ENCODE results near the gene NPC2. TPM values are rescaled to one million over a fixed set of nuclear protein-coding genes. Genes with fewer than 3 reads are reported as not detected.

Gene NPC2
- total RNA-seq, 1 donor, result 266 TPM

DNA sequence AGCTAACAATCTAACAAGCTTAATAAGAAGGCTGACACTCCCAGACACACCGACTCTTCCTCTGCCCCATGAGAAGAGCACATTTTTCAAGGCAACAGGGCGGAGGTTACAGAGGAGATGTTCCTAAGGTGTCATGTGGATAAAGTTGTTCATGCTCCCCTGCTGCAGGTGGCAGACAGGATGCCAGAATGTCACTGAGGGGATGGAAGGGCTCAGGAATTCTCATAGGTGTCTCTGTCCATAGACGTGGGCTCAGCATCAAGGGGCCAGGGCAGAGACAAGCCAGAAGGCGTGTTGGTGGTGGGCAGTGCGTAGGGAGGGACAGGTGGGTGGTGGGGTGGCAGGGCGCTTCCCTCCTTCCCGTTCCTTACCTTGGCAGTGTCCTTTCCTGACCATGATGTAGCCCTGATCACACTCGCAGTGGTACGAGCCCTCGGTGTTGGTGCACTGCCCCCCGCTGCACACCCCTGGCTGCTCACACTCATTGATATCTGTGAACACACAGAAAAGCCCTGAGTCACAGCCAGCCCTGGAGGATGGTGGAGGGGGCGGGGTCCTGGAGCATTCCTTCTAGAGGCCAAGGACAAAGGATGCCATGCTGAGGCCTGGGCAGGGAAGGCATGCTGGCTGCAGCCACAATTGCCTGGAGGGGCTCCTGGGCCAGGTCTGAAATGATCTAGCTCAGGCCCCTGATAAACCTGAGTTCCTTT is 23.5 kb upstream of the NPC2 start:
- peak; percentile 75 for DNase-seq (ENCODE audit: insufficient read length, low spot score, missing footprints)
- H3K27ac ChIP-seq (ENCODE audit: low read depth, low read length), result peak overlapping the region; percentile 32
- H2AFZ ChIP-seq (ENCODE audit: low read length), result no peak overlapping the region
- no peaks in the 10 kb centered on the region for H3K9me3 ChIP-seq (ENCODE audit: low read depth, low read length)
- H3K36me3 ChIP-seq (ENCODE audit: insufficient read depth, low read length), result peaks cover 81% of the 10 kb centered on the region
- no peaks in the 10 kb centered on the region for H3K79me2 ChIP-seq (ENCODE audit: insufficient read depth, low read length)
- TF ChIP-seq, protein P1, sequence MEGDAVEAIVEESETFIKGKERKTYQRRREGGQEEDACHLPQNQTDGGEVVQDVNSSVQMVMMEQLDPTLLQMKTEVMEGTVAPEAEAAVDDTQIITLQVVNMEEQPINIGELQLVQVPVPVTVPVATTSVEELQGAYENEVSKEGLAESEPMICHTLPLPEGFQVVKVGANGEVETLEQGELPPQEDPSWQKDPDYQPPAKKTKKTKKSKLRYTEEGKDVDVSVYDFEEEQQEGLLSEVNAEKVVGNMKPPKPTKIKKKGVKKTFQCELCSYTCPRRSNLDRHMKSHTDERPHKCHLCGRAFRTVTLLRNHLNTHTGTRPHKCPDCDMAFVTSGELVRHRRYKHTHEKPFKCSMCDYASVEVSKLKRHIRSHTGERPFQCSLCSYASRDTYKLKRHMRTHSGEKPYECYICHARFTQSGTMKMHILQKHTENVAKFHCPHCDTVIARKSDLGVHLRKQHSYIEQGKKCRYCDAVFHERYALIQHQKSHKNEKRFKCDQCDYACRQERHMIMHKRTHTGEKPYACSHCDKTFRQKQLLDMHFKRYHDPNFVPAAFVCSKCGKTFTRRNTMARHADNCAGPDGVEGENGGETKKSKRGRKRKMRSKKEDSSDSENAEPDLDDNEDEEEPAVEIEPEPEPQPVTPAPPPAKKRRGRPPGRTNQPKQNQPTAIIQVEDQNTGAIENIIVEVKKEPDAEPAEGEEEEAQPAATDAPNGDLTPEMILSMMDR (IDR thresholded peaks at IDR 0.05; ENCODE audit: extremely low read depth, low read depth, low read length), result no peak
- H3K27me3 ChIP-seq (ENCODE audit: insufficient read depth, low read length), result no peaks in the 10 kb centered on the region
- H3K4me2 ChIP-seq (ENCODE audit: insufficient read depth, low read length), result no peak overlapping the region
- no peaks in the 10 kb centered on the region for H4K20me1 ChIP-seq (ENCODE audit: insufficient read depth, low read length)
- peaks cover 47% of the 10 kb centered on the region for H3K4me1 ChIP-seq (ENCODE audit: insufficient read depth, low read length)
- H3K4me3 ChIP-seq (ENCODE audit: insufficient read depth, low read length), result no peak overlapping the region

DNA sequence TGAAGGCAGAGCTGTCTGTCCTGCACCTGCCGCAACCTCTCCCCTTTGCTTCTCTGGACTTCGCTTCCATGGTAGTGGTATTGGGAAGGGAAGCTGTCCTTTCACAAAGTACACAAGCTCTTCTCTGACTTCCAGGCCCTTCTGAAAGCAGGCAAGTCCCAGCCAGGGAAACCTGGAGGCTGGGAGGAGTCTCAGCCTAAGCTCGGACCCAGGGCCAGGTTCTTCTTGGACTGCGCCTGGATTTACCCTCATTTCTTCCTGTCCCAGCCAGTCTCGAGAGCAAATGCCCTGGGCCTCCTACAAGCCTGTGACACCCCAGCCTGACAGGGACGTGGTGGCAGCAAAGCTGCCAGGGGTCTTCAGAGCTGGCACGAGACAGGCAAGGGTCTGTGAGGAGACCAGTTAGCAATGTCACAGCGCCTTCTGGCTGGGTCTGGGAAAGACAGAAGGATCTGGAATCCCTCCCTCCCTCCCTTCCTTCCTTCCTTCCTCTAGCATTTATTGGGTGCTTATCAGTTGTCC is 22.8 kb upstream of the NPC2 start:
- H3K79me2 ChIP-seq (ENCODE audit: insufficient read depth, low read length), result no peaks in the 10 kb centered on the region
- peak overlapping the region; percentile 75 for H3K27ac ChIP-seq (ENCODE audit: low read depth, low read length)
- H3K36me3 ChIP-seq (ENCODE audit: insufficient read depth, low read length), result peaks cover 80% of the 10 kb centered on the region
- H3K27me3 ChIP-seq (ENCODE audit: insufficient read depth, low read length), result no peaks in the 10 kb centered on the region
- H3K9me3 ChIP-seq (ENCODE audit: low read depth, low read length), result no peaks in the 10 kb centered on the region
- no peak overlapping the region for H2AFZ ChIP-seq (ENCODE audit: low read length)
- no peaks in the 10 kb centered on the region for H4K20me1 ChIP-seq (ENCODE audit: insufficient read depth, low read length)
- TF ChIP-seq, protein P1 (IDR thresholded peaks at IDR 0.05; ENCODE audit: extremely low read depth, low read depth, low read length), result no peak
- H3K4me3 ChIP-seq (ENCODE audit: insufficient read depth, low read length), result no peak overlapping the region
- peaks cover 54% of the 10 kb centered on the region for H3K4me1 ChIP-seq (ENCODE audit: insufficient read depth, low read length)
- peak; percentile 26 for DNase-seq (ENCODE audit: insufficient read length, low spot score, missing footprints)
- H3K4me2 ChIP-seq (ENCODE audit: insufficient read depth, low read length), result no peak overlapping the region

DNA sequence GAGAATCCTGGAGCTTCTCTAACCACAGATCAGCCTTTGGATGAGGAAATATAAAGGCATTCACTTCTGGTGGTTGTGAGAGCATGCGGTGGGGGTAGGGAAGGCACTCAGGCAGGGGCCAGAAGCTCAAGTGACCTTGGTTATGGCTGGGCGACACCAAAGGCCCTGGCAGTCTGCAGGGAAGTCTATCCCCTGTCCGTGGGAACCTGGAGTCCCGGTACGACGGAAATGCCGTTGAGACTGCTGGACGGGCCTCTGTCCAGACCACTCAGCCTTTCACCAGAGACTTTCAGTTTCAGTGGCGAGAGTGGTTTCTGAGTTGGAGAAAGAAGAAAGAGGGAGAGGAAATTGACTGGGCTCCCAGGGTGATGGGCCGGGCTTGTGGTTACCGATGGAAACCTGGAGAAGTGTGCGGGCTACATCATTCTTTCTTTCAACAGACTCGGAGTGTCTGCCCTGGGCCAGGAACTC is 21.4 kb upstream of the NPC2 start:
- TF ChIP-seq, protein P1 (IDR thresholded peaks at IDR 0.05; ENCODE audit: extremely low read depth, low read depth, low read length), result no peak
- peak overlapping the region; percentile 1 for H2AFZ ChIP-seq (ENCODE audit: low read length)
- H3K36me3 ChIP-seq (ENCODE audit: insufficient read depth, low read length), result peaks cover 78% of the 10 kb centered on the region
- no peaks in the 10 kb centered on the region for H4K20me1 ChIP-seq (ENCODE audit: insufficient read depth, low read length)
- no peaks in the 10 kb centered on the region for H3K27me3 ChIP-seq (ENCODE audit: insufficient read depth, low read length)
- peak overlapping the region; percentile 53 for H3K4me2 ChIP-seq (ENCODE audit: insufficient read depth, low read length)
- H3K4me1 ChIP-seq (ENCODE audit: insufficient read depth, low read length), result peaks cover 62% of the 10 kb centered on the region
- peak overlapping the region; percentile 8 for H3K4me3 ChIP-seq (ENCODE audit: insufficient read depth, low read length)
- H3K27ac ChIP-seq (ENCODE audit: low read depth, low read length), result peak overlapping the region; percentile 75
- no peaks in the 10 kb centered on the region for H3K79me2 ChIP-seq (ENCODE audit: insufficient read depth, low read length)
- peak; percentile 90 for DNase-seq (ENCODE audit: insufficient read length, low spot score, missing footprints)
- H3K9me3 ChIP-seq (ENCODE audit: low read depth, low read length), result no peaks in the 10 kb centered on the region

Measured in osteoblast (primary cell).